K562 (cell line): ENCODE data around the gene NR1H2. TPM values are rescaled to one million over a fixed set of nuclear protein-coding genes. Genes with fewer than 3 reads are reported as not detected.

Source experiments
- CCNT2 ChIP-seq: IDR thresholded peaks from 2 replicates; pipeline ENCODE4 v1.6.1; 2011; ENCODE audit warnings: borderline replicate concordance, low read depth, mild to moderate bottlenecking, moderate library complexity, mixed read lengths, low read length; ENCODE audit not compliant: insufficient read length; ENCODE audit errors: extremely low read depth
- EP400 ChIP-seq: fragments of 450-650 bp; IDR thresholded peaks from 2 replicates; pipeline ENCODE4 v1.6.1; 2017; ENCODE audit warnings: antibody characterized with exemption, mild to moderate bottlenecking, moderate library complexity
- ESRRA ChIP-seq: fragments of 450-650 bp; IDR thresholded peaks from 2 replicates; pipeline ENCODE4 v1.6.1; 2014; ENCODE audit warnings: low read depth, mild to moderate bottlenecking, moderate library complexity, borderline replicate concordance
- ETV1 ChIP-seq: fragments of 450-650 bp; conservative IDR thresholded peaks from 2 replicates; pipeline ENCODE4 v1.6.1; 2016; ENCODE audit warnings: missing genetic modification characterization, control low read depth, low read depth, missing compliant biosample characterization
- GABPA ChIP-seq: fragments of 200-800 bp; sonication (Bioruptor generic); conservative IDR thresholded peaks from 2 replicates; pipeline ENCODE4 v1.6.1; 2016; ENCODE audit warnings: low read depth, missing genetic modification characterization, missing compliant biosample characterization
- IFI16 ChIP-seq: fragments of 250-450 bp; sonication (Bioruptor Pico); IDR thresholded peaks from 2 replicates; pipeline ENCODE4 v2.1.2; 2022; ENCODE audit warnings: mild to moderate bottlenecking, inconsistent platforms
- LCOR ChIP-seq: sonication (generic); formaldehyde crosslinking; IDR thresholded peaks from 2 replicates; pipeline ENCODE4 v1.8.0; 2022; ENCODE audit warnings: mild to moderate bottlenecking, missing genetic modification reagents
- MBD1 ChIP-seq: fragments of 250-450 bp; sonication (Bioruptor Pico); IDR thresholded peaks from 2 replicates; pipeline ENCODE4 v1.8.0; 2022; ENCODE audit warnings: inconsistent platforms
- NEUROD1 ChIP-seq: fragments of 150-350 bp; IDR thresholded peaks from 2 replicates; pipeline ENCODE4 v1.6.1; 2014; ENCODE audit warnings: borderline replicate concordance, low read length, low read depth; ENCODE audit not compliant: partially characterized antibody
- NR2C1 ChIP-seq, 2 experiments: fragments of 450-650 bp; IDR thresholded peaks; 2 replicates each; pipeline ENCODE4 v1.6.1; 2017; ENCODE audit warnings: mild to moderate bottlenecking in 2 of 2, antibody characterized with exemption in 1 of 2, inconsistent platforms in 1 of 2, missing compliant biosample characterization in 1 of 2, missing genetic modification characterization in 1 of 2
- SPI1 ChIP-seq: IDR thresholded peaks from 2 replicates; pipeline ENCODE4 v1.6.1; 2011; ENCODE audit warnings: low read depth, low read length, control low read depth, borderline replicate concordance
- TBL1XR1 ChIP-seq, 2 experiments: IDR thresholded peaks; 2 replicates each; pipeline ENCODE4 v1.6.1; 2012; ENCODE audit warnings: improper control_type of control experiment in 2 of 2, low read length in 2 of 2, mild to moderate bottlenecking in 1 of 2
- TCF3 ChIP-seq: sonication (generic); formaldehyde crosslinking; IDR thresholded peaks from 2 replicates; pipeline ENCODE4 v1.4.0; 2020; ENCODE audit warnings: mild to moderate bottlenecking, missing genetic modification reagents
- TEAD2 ChIP-seq: fragments of 450-650 bp; IDR thresholded peaks from 2 replicates; pipeline ENCODE4 v1.6.1; 2016; ENCODE audit warnings: missing genetic modification characterization, control low read depth, missing compliant biosample characterization
- TEAD4 ChIP-seq, 2 experiments: sonication (generic) in 1 of 2; formaldehyde crosslinking in 1 of 2; IDR thresholded peaks; 2 replicates each; pipeline versions ENCODE4 v1.6.1 to v1.8.0; 2012 to 2022; ENCODE audit warnings: borderline replicate concordance in 1 of 2, inconsistent platforms in 1 of 2, low read length in 1 of 2, mild to moderate bottlenecking in 1 of 2, missing genetic modification reagents in 1 of 2
- ZBTB43 ChIP-seq: sonication (generic); formaldehyde crosslinking; IDR thresholded peaks from 2 replicates; pipeline ENCODE4 v1.8.0; 2023; ENCODE audit warnings: mild to moderate bottlenecking, missing genetic modification reagents
- ZBTB7A ChIP-seq: IDR thresholded peaks from 2 replicates; pipeline ENCODE4 v1.6.1; 2011; ENCODE audit warnings: low read depth, mild to moderate bottlenecking, low read length, moderate library complexity, borderline replicate concordance; ENCODE audit not compliant: control insufficient read depth
- ZNF76 ChIP-seq: fragments of 250-450 bp; sonication (Bioruptor Pico); IDR thresholded peaks from 2 replicates; pipeline ENCODE4 v1.4.0; 2020; ENCODE audit warnings: mild to moderate bottlenecking, moderate library complexity, borderline replicate concordance
- polyA plus RNA-seq, 8 experiments: library from polyadenylated mRNA; depleted of rRNA in 4 of 8; stranded (reverse) in 5 of 8; unstranded in 3 of 8; fragments of >200 nt; fragmentation: Nextera tagmentation in 2 of 8; fragmentation: Illumina TruSeq in 1 of 8; extraction: Ambion mirVana in 2 of 8; extraction: Trizol in 1 of 8; gene quantifications; 2 replicates each; pipeline versions ENCODE4 v1.2.1 to v1.2.3, GENCODE V29; 2011 to 2014; ENCODE audit warnings: inconsistent platforms in 1 of 8, missing spikeins in 1 of 8
- total RNA-seq, 7 experiments: library from RNA; depleted of rRNA in 6 of 7; stranded (reverse); fragments of >200 nt in 6 of 7; fragmentation: Illumina TruSeq in 2 of 7; extraction: Trizol in 2 of 7; gene quantifications; 2 replicates each; pipeline versions ENCODE4 v1.2.1 to v1.2.3, GENCODE V29; 2011 to 2021; ENCODE audit warnings: low replicate concordance in 1 of 7
- TF ChIP-seq, protein P1 (sequence below): fragments of 200-800 bp; sonication (Bioruptor generic); IDR thresholded peaks from 2 replicates; pipeline ENCODE4 v1.6.1; 2017; ENCODE audit warnings: missing genetic modification characterization, missing compliant biosample characterization

NR1H2 gene
- total and polyA plus RNA-seq, 9 of the 15 experiments (the other 6 are each of a cell fraction or from before 2014, with no cell fraction given), result 0.11 to 73.8 (median 24.0) TPM

DNA sequence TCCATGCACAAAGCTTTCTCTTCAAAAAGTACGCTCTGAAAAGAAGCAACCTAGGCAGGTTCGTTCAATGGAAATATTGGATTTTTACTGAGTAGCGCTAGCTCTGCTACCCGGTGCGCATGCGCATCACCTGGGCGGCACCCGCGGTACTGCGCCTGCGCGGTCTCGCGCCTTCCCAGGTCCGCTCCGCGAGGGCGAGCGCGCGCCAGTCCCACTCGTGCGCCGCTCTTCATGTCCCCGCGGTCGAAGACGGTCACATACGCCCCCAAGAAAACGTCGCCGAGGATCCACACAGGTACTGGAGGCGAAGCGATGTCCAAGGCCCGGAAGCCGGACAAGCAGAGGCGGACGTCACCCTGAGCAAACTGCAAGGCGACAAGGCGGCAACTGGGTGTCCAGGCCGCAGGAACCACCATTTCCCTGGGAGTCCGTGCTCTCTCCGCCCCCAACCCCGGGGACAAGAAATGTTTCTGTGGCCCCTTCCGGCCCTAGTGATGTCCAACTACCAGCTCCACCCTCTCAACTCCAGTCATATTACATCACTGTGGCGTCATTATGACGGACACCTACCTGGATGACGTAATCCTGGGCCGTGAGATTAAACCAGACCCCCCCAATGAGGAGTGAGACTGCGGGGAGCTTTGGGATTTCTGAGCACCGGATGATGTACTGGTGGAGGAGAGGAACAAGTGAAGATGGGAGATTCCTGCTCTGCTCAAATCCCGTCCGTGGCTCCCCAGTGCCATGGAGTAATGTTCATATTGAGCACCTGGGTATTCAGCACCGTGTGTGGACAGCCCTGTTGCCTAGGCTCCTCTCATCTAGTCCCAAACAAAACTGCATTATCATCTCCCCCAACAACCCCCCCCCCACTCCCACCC is 42.3 kb upstream of the NR1H2 start (continued):
- TF ChIP-seq ESRRA (peak; percentile 75), ZBTB43 (CRISPR knock-in tag) (peak; percentile 90), TCF3 (CRISPR knock-in tag) (no peak), ZBTB7A (0 out of 2 replicates have a peak, but pooled peaks have one; percentile 15), IFI16 (no peak), TEAD2 (tag) (no peak), TBL1XR1 (IDR thresholded peaks at IDR 0.05; ENCODE audit: low read length in 2 of 2) (peak in 1 of 2 experiments; percentile 93; a peak in 2 of 4 replicates), LCOR (CRISPR knock-in tag) (peak; percentile 98), ZNF76 (no peak), CCNT2 (no peak), MBD1 (CRISPR knock-in tag) (no peak), NEUROD1 (no peak), TEAD4 (IDR thresholded peaks at IDR 0.05; ENCODE audit: low read length) (peak; percentile 16; the same call in 1 of the 2 replicates), TEAD4 (CRISPR knock-in tag; IDR thresholded peaks at IDR 0.05; ENCODE audit: borderline replicate concordance) (no peak), GABPA (tag) (peak; percentile 74), SPI1 (0 out of 2 replicates have a peak, but pooled peaks have one; percentile 1), ETV1 (tag) (peak; percentile 70), NR2C1 (IDR thresholded peaks at IDR 0.05) (0 out of 2 replicates have a peak, but pooled peaks have one; percentile 5), NR2C1 (tag; IDR thresholded peaks at IDR 0.05) (peak; percentile 48; the same call in 1 of the 2 replicates), EP400 (peak; percentile 87)
- TF ChIP-seq, protein P1, sequence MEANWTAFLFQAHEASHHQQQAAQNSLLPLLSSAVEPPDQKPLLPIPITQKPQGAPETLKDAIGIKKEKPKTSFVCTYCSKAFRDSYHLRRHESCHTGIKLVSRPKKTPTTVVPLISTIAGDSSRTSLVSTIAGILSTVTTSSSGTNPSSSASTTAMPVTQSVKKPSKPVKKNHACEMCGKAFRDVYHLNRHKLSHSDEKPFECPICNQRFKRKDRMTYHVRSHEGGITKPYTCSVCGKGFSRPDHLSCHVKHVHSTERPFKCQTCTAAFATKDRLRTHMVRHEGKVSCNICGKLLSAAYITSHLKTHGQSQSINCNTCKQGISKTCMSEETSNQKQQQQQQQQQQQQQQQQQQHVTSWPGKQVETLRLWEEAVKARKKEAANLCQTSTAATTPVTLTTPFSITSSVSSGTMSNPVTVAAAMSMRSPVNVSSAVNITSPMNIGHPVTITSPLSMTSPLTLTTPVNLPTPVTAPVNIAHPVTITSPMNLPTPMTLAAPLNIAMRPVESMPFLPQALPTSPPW (CRISPR knock-in tag), result 0 out of 2 replicates have a peak, but pooled peaks have one; percentile 0
